CD4-positive, alpha-beta T cell treated with Interleukin-12 subunit alpha and Interleukin-12 subunit beta, for 1 hour (primary cell): ENCODE data around the gene KIAA0753.

Experiments
- DNase-seq: peaks from one replicate; pipeline ENCODE4 v3.0.0-alpha.2; 2020

The KIAA0753 gene

DNA sequence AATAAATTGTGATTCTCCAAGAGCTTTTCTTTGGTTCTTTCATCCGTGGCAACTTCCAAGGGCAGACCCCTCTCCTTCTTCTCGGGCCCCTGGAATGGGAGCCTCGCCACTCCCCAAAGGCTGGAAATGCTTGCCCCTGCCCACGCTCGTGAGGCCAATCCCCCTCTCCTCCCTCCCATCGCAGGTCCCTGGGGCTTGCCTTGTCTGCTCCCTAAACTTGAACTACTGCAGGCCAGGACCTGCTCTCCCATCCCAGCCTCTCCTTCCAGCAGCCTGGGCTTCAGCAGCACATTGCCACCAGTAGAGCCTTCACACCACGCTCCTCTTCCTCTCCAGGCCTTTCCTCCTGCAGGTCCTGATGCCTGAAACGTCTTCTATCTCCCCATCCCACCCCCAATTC, 95.2 kb downstream of the KIAA0753 start:
- DNase-seq = no peak

DNA sequence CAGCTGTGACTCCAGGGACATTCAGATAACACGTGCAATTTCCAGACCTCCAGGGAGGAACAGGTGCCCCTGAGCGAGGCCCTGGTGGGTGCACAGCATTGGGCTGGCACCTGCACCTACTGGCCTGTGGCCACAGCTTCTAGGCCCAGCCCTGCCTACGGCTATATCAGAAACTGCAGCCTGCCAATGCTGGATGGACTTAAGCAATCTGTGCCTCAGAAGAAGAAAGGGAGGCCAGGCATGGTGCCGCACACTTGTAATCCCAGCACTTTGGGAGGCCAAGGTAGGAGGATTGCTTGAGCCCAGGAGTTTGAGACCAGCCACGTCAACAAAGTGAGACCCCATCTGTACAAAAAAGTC, 96.5 kb downstream of the KIAA0753 start:
- DNase-seq = no peak

GRCh38 chr17:6543079-6544010, 97.2 kb downstream of the KIAA0753 start:
- no peak for DNase-seq

DNA sequence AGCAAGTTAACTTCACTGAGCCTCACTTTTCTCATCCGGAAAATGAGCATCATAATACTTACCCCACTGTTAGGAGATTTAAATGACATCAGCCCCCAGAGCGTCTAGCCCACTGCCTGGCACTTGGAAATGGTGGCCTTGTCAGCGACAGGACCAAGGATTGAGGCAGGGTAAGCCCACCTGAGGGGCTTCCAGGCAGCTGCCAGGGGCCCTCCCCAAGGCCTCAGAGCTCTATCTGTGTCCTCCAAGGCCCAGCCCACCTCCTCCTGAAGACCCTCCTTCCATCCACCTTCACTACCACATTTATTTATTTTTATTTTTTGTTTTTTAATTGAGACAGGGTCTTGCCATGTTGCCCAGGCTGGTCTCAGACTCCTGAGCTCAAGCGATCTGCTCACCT, 97.9 kb downstream of the KIAA0753 start:
- DNase-seq = no peak

- no peak for DNase-seq
These were observed 98.6 kb downstream of the KIAA0753 start for GRCh38 chr17:6541886-6542285.

- DNase-seq = no peak
These were observed 100.6 kb downstream of the KIAA0753 start for GRCh38 chr17:6539871-6540270.

DNA sequence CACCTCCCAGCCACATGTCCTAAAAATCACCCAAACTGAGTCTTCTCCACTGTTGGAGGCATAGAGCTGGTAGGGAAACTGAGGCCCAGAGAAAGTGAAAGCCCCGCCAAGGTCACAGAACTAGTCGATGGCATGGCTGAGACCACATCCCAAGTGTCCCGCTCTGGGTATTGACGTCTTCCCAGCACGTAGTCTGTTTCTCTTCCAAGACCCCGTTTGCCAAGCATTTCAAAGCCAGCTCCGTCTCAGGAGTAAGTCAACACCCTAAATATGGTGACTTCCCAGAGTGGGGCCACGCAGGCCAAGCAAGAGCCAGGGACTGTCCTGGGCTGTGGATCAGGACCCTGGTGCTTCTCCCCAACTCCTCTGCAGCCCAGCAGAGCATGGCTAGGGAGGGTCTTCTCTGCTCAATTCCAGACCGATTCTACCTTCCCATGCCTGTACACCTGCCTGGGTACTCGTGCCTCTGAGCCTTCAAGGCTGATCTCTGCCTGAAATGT, 103.9 kb downstream of the KIAA0753 start:
- DNase-seq = no peak

DNA sequence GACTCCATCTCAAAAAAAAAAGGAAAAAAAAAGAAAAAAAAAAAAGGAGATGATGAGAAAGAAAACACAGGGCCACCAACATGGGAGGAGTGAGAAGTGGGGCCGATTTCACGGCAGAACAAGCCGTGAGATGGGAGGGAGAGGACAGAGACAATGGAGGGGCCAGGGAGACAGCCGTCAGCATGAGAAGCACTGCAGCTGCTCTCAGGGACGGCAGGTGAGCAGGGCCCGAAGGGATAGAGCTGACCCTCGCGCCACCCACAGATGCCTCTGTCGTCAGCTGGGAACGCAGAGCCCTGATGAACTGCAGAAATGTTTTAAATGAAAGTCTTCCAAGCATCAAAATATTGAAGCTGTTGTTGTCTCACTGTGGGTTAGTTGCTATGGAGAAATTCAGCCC, 104.5 kb downstream of the KIAA0753 start:
- no peak for DNase-seq

DNA sequence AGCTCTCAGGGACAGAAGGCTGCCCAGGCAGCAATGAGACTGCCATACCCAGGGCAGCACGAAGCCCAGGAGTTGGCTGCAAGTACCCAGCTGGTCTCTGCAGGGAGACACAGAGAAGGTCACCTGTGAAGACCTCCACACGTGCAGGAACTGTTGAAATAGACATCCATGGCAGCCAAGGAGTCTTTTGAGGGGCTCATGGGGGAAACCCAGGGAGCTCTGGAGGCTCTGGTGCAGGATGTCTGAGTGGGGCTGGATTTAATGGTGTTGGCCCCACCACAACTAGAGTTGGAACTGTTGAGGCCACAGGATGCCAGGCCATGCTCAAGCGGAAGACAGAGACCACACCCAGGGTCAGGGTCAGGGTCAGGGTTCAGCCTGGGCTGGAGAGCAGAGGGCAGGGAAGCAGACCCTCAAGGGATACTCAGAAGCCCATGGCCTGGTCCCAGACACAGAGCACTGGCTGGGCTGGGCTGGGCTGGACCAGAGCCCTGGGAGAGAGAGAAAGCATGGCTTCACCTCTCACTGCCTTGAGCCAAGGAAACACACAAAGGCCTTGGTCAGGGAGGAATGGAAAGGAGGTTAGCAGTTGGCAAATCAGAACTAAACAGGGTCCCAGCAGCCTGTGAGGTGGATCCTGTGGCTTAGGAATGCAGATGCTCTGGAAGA, 105.5 kb downstream of the KIAA0753 start:
- DNase-seq = no peak

- no peak for DNase-seq
These were observed 108.0 kb downstream of the KIAA0753 start for GRCh38 chr17:6532441-6532885.

DNA sequence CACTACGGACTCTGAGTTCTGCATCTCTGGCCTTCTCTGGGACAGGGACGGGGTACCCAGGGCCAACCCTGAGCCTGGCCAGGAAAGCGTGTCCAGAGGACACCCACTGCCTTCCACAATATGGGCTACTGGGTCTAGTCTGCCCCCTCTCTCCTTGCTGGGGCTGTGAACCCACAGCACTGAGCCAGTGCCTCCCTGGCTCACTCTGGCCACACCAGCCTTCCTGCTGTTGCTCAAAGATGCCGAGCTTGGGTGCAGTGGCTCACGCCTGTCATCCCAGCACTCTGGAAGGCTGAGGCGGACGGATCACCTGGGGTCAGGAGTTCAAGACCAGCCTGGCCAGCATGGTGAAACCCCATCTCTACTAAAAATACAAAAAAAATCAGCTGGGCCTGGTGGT, 108.9 kb downstream of the KIAA0753 start:
- no peak for DNase-seq

DNA sequence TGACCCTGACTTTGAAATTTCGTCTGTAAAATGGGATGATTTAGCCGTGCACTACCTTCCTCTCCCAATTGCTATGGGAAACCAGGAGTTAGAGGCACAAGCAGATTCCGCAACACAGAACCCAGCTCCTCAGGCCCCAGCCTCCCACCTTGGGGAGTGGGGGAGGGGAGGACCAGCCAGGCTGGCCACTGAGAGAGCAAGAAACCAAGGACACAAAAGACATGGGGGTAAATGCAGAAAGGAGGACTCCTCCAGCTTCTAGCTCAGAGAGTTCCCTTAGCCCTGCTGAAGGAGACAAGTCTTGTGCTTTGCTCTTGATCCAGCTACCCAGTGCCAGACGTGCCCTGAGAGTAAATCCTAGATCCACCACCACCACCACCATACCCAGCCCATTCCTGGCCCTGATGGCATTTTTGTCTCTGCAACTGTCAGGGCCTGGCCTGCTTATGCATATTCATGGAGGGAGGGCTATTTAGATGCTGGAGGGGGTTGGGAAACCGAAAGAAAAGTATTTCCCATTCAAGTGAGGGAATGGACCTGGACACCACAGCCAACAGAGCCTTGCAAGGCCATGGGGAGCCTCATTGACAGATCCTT, 110.1 kb downstream of the KIAA0753 start:
- DNase-seq = no peak

GRCh38 chr17:6528557-6528956, 112.0 kb downstream of the KIAA0753 start:
- no peak for DNase-seq
